SK-N-SH (cell line): ENCODE measurements around the gene GALNT5.

Source experiments
- ELF1 ChIP-seq: IDR thresholded peaks from 2 replicates; pipeline ENCODE4 v1.4.0; 2012
- EP300 ChIP-seq, 2 experiments: IDR thresholded peaks; 2 replicates each; pipeline versions ENCODE4 v1.4.0 to v1.6.1; 2012; ENCODE audit warnings: borderline replicate concordance in 1 of 2, low read depth in 1 of 2, low read length in 1 of 2
- JUND ChIP-seq: IDR thresholded peaks from 2 replicates; pipeline ENCODE4 v1.4.0; 2012
- NRF1 ChIP-seq: IDR thresholded peaks from 2 replicates; pipeline ENCODE4 v1.6.1; 2012; ENCODE audit warnings: low read depth, mild to moderate bottlenecking, low read length
- POLR2AphosphoS5 ChIP-seq: IDR thresholded peaks from 2 replicates; pipeline ENCODE4 v1.6.1; 2012; ENCODE audit warnings: low read depth, low read length
- RAD21 ChIP-seq: IDR thresholded peaks from 2 replicates; pipeline ENCODE4 v1.6.1; 2012; ENCODE audit warnings: mild to moderate bottlenecking, low read length
- TAF1 ChIP-seq: IDR thresholded peaks from 2 replicates; pipeline ENCODE4 v1.6.1; 2012; ENCODE audit warnings: low read depth, mild to moderate bottlenecking, low read length, moderate library complexity, borderline replicate concordance
- TEAD4 ChIP-seq: IDR thresholded peaks from 2 replicates; pipeline ENCODE4 v1.4.0; 2012; ENCODE audit warnings: mild to moderate bottlenecking, borderline replicate concordance; ENCODE audit not compliant: insufficient read depth
- YY1 ChIP-seq: IDR thresholded peaks from 2 replicates; pipeline ENCODE4 v1.4.0; 2012; ENCODE audit warnings: low read depth, mild to moderate bottlenecking
- TF ChIP-seq, protein P1 (sequence below): IDR thresholded peaks from 2 replicates; pipeline ENCODE4 v1.6.1; 2012; ENCODE audit warnings: mild to moderate bottlenecking, low read depth, low read length, moderate library complexity
- TF ChIP-seq, protein P2 (sequence below): fragments of 200-600 bp; sonication (generic); IDR thresholded peaks from 2 replicates; pipeline ENCODE4 v1.6.1; 2017; ENCODE audit warnings: antibody characterized with exemption, mild to moderate bottlenecking, moderate library complexity
- TF ChIP-seq, protein P3 (sequence below): fragments of 150-350 bp; IDR thresholded peaks from 2 replicates; pipeline ENCODE4 v1.6.1; 2017; ENCODE audit warnings: antibody characterized with exemption, low read length, low read depth, borderline replicate concordance
- TF ChIP-seq, protein P4 (sequence below): IDR thresholded peaks from 2 replicates; pipeline ENCODE4 v1.4.0; 2012; ENCODE audit warnings: low read depth, borderline replicate concordance

DNA sequence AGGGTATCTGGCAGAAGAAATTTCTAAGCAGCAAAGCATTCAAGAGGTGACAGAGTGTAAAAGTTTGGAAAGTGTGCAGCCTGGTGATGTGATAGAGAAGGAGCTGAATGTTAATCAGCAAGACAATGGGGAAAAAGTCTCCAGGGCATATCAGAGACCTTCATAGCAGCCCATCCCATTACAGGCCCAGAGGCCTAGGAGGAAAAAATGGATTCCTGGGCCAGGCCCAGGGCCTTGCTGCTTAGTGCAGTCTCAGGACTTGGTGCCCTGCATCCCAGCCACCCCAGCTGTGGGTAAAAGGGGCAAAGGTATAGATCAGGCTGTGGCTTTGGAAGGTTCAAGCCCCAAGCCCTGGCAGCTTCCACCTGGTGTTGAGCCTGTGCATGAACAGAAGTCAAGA lies 104.0 kb downstream of the GALNT5 start:
- TF ChIP-seq EP300 (IDR thresholded peaks at IDR 0.05; ENCODE audit: borderline replicate concordance in 1 of 2, low read depth in 1 of 2, low read length in 1 of 2) (no peak), POLR2AphosphoS5 (no peak), YY1 (no peak), JUND (no peak), RAD21 (no peak), ELF1 (no peak), TAF1 (no peak), TEAD4 (no peak), NRF1 (no peak)
- TF ChIP-seq, protein P1, sequence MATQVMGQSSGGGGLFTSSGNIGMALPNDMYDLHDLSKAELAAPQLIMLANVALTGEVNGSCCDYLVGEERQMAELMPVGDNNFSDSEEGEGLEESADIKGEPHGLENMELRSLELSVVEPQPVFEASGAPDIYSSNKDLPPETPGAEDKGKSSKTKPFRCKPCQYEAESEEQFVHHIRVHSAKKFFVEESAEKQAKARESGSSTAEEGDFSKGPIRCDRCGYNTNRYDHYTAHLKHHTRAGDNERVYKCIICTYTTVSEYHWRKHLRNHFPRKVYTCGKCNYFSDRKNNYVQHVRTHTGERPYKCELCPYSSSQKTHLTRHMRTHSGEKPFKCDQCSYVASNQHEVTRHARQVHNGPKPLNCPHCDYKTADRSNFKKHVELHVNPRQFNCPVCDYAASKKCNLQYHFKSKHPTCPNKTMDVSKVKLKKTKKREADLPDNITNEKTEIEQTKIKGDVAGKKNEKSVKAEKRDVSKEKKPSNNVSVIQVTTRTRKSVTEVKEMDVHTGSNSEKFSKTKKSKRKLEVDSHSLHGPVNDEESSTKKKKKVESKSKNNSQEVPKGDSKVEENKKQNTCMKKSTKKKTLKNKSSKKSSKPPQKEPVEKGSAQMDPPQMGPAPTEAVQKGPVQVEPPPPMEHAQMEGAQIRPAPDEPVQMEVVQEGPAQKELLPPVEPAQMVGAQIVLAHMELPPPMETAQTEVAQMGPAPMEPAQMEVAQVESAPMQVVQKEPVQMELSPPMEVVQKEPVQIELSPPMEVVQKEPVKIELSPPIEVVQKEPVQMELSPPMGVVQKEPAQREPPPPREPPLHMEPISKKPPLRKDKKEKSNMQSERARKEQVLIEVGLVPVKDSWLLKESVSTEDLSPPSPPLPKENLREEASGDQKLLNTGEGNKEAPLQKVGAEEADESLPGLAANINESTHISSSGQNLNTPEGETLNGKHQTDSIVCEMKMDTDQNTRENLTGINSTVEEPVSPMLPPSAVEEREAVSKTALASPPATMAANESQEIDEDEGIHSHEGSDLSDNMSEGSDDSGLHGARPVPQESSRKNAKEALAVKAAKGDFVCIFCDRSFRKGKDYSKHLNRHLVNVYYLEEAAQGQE = no peak
- TF ChIP-seq, protein P2, sequence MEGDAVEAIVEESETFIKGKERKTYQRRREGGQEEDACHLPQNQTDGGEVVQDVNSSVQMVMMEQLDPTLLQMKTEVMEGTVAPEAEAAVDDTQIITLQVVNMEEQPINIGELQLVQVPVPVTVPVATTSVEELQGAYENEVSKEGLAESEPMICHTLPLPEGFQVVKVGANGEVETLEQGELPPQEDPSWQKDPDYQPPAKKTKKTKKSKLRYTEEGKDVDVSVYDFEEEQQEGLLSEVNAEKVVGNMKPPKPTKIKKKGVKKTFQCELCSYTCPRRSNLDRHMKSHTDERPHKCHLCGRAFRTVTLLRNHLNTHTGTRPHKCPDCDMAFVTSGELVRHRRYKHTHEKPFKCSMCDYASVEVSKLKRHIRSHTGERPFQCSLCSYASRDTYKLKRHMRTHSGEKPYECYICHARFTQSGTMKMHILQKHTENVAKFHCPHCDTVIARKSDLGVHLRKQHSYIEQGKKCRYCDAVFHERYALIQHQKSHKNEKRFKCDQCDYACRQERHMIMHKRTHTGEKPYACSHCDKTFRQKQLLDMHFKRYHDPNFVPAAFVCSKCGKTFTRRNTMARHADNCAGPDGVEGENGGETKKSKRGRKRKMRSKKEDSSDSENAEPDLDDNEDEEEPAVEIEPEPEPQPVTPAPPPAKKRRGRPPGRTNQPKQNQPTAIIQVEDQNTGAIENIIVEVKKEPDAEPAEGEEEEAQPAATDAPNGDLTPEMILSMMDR = no peak
- TF ChIP-seq, protein P3, sequence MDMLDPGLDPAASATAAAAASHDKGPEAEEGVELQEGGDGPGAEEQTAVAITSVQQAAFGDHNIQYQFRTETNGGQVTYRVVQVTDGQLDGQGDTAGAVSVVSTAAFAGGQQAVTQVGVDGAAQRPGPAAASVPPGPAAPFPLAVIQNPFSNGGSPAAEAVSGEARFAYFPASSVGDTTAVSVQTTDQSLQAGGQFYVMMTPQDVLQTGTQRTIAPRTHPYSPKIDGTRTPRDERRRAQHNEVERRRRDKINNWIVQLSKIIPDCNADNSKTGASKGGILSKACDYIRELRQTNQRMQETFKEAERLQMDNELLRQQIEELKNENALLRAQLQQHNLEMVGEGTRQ = no peak
- TF ChIP-seq, protein P4, sequence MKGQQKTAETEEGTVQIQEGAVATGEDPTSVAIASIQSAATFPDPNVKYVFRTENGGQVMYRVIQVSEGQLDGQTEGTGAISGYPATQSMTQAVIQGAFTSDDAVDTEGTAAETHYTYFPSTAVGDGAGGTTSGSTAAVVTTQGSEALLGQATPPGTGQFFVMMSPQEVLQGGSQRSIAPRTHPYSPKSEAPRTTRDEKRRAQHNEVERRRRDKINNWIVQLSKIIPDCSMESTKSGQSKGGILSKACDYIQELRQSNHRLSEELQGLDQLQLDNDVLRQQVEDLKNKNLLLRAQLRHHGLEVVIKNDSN = no peak
